ENCODE results near the gene B3GNT3. TPM values are rescaled to one million over a fixed set of nuclear protein-coding genes. Genes with fewer than 3 reads are reported as not detected.
A peak's percentile ranks its signal among the peaks of the same experiment; 100 is the strongest.

Gene B3GNT3
- total and polyA plus RNA-seq, 2 of the 13 experiments (the other 11 are each of a cell fraction or from before 2014, with no cell fraction given) = 0.86 to 4.0 TPM

- TF ChIP-seq, protein P1, sequence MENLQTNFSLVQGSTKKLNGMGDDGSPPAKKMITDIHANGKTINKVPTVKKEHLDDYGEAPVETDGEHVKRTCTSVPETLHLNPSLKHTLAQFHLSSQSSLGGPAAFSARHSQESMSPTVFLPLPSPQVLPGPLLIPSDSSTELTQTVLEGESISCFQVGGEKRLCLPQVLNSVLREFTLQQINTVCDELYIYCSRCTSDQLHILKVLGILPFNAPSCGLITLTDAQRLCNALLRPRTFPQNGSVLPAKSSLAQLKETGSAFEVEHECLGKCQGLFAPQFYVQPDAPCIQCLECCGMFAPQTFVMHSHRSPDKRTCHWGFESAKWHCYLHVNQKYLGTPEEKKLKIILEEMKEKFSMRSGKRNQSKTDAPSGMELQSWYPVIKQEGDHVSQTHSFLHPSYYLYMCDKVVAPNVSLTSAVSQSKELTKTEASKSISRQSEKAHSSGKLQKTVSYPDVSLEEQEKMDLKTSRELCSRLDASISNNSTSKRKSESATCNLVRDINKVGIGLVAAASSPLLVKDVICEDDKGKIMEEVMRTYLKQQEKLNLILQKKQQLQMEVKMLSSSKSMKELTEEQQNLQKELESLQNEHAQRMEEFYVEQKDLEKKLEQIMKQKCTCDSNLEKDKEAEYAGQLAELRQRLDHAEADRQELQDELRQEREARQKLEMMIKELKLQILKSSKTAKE (CRISPR knock-in tag; IDR thresholded peaks at IDR 0.05; ENCODE audit: borderline replicate concordance) = 0 out of 2 replicates have a peak, but pooled peaks have one; percentile 27
- TF ChIP-seq ZNF33B (CRISPR knock-in tag; IDR thresholded peaks at IDR 0.05) (no peak), ZKSCAN1 (IDR thresholded peaks at IDR 0.05; ENCODE audit: low read length) (no peak), ZNF451 (CRISPR knock-in tag; IDR thresholded peaks at IDR 0.05) (no peak), TBL1XR1 (IDR thresholded peaks at IDR 0.05; ENCODE audit: borderline replicate concordance, low read length, partially characterized antibody) (no peak), ZNF691 (CRISPR knock-in tag; IDR thresholded peaks at IDR 0.05; ENCODE audit: borderline replicate concordance, low read depth) (no peak), FOXM1 (CRISPR knock-in tag; IDR thresholded peaks at IDR 0.05) (no peak), DNMT1 (CRISPR knock-in tag; IDR thresholded peaks at IDR 0.05) (no peak), MEIS1 (CRISPR knock-in tag; IDR thresholded peaks at IDR 0.05; ENCODE audit: borderline replicate concordance) (no peak), TFE3 (CRISPR knock-in tag; IDR thresholded peaks at IDR 0.05) (no peak), HMG20A (CRISPR knock-in tag; IDR thresholded peaks at IDR 0.05; ENCODE audit: borderline replicate concordance) (no peak), SMC3 (IDR thresholded peaks at IDR 0.05; ENCODE audit: low read length) (no peak)
- TF ChIP-seq, protein P2, sequence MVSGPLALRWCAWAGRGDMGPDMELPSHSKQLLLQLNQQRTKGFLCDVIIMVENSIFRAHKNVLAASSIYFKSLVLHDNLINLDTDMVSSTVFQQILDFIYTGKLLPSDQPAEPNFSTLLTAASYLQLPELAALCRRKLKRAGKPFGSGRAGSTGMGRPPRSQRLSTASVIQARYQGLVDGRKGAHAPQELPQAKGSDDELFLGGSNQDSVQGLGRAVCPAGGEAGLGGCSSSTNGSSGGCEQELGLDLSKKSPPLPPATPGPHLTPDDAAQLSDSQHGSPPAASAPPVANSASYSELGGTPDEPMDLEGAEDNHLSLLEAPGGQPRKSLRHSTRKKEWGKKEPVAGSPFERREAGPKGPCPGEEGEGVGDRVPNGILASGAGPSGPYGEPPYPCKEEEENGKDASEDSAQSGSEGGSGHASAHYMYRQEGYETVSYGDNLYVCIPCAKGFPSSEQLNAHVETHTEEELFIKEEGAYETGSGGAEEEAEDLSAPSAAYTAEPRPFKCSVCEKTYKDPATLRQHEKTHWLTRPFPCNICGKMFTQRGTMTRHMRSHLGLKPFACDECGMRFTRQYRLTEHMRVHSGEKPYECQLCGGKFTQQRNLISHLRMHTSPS (CRISPR knock-in tag; IDR thresholded peaks at IDR 0.05; ENCODE audit: low read depth) = peak; percentile 74; the same call in 1 of the 2 replicates
- TF ChIP-seq, protein P3, sequence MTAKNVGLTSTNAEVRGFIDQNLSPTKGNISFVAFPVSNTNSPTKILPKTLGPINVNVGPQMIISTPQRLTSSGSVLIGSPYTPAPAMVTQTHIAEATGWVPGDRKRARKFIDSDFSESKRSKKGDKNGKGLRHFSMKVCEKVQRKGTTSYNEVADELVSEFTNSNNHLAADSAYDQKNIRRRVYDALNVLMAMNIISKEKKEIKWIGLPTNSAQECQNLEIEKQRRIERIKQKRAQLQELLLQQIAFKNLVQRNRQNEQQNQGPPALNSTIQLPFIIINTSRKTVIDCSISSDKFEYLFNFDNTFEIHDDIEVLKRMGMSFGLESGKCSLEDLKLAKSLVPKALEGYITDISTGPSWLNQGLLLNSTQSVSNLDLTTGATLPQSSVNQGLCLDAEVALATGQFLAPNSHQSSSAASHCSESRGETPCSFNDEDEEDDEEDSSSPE (CRISPR knock-in tag; IDR thresholded peaks at IDR 0.05) = no peak
- TF ChIP-seq, protein P4, sequence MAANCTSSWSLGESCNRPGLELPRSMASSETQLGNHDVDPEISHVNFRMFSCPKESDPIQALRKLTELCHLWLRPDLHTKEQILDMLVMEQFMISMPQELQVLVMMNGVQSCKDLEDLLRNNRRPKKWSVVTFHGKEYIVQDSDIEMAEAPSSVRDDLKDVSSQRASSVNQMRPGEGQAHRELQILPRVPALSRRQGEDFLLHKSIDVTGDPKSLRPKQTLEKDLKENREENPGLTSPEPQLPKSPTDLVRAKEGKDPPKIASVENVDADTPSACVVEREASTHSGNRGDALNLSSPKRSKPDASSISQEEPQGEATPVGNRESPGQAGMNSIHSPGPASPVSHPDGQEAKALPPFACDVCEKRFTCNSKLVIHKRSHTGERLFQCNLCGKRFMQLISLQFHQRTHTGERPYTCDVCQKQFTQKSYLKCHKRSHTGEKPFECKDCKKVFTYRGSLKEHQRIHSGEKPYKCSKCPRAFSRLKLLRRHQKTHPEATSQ (CRISPR knock-in tag; IDR thresholded peaks at IDR 0.05; ENCODE audit: borderline replicate concordance) = no peak
- TF ChIP-seq, protein P5, sequence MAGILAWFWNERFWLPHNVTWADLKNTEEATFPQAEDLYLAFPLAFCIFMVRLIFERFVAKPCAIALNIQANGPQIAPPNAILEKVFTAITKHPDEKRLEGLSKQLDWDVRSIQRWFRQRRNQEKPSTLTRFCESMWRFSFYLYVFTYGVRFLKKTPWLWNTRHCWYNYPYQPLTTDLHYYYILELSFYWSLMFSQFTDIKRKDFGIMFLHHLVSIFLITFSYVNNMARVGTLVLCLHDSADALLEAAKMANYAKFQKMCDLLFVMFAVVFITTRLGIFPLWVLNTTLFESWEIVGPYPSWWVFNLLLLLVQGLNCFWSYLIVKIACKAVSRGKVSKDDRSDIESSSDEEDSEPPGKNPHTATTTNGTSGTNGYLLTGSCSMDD (CRISPR knock-in tag; IDR thresholded peaks at IDR 0.05) = no peak
Measured at GRCh38 chr19:17847538-17848366, 52.8 kb downstream of the B3GNT3 start, which contains the start of gene JAK3 (continued).

Measured in HepG2 (cell line).